Neural cell (in vitro differentiated cells): ENCODE measurements around the gene CCN2. TPM values are rescaled to one million over a fixed set of nuclear protein-coding genes. Genes with fewer than 3 reads are reported as not detected.

Experiments
- H2AFZ ChIP-seq: fragments of 200-600, 300-800 bp; sonication (generic), shearing (Covaris generic); 2 replicates; pipeline ENCODE4 v1.6.0; 2014; ENCODE audit warnings: low read depth, mild to moderate bottlenecking, antibody characterized with exemption, low read length, moderate library complexity
- H3F3A ChIP-seq: fragments of 200-600 bp; shearing (Covaris generic); 2 replicates; pipeline ENCODE4 v1.6.1; 2016; ENCODE audit warnings: mild to moderate bottlenecking, moderate library complexity, mixed read lengths, antibody characterized with exemption, low read length; ENCODE audit not compliant: insufficient read depth, poor library complexity, severe bottlenecking
- H3K27ac ChIP-seq: fragments of 200-600, 300-800 bp; sonication (generic), shearing (Covaris generic); 2 replicates; pipeline ENCODE4 v1.5.1; 2014; ENCODE audit warnings: mild to moderate bottlenecking, low read length, moderate library complexity
- H3K27me3 ChIP-seq: fragments of 300-800, 200-600 bp; sonication (generic), shearing (Covaris generic); 2 replicates; pipeline ENCODE4 v1.6.0; 2014; ENCODE audit warnings: mild to moderate bottlenecking, low read depth, low read length, moderate library complexity; ENCODE audit not compliant: insufficient read depth
- H3K36me3 ChIP-seq: fragments of 300-800, 200-600 bp; sonication (generic), shearing (Covaris generic); 2 replicates; pipeline ENCODE4 v1.5.1; 2014; ENCODE audit warnings: mild to moderate bottlenecking, antibody characterized with exemption, low read length, moderate library complexity; ENCODE audit not compliant: insufficient read depth
- H3K4me2 ChIP-seq: fragments of 300-800, 200-600 bp; sonication (generic), shearing (Covaris generic); 2 replicates; pipeline ENCODE4 v1.6.0; 2014; ENCODE audit warnings: mild to moderate bottlenecking, low read length
- H3K4me3 ChIP-seq: fragments of 300-800, 200-600 bp; sonication (generic), shearing (Covaris generic); 2 replicates; pipeline ENCODE4 v1.5.1; 2014; ENCODE audit warnings: mild to moderate bottlenecking, low read length, moderate library complexity
- H3K79me2 ChIP-seq: fragments of 200-600 bp; shearing (Covaris generic); replicated peaks from 2 replicates; pipeline ENCODE4 v1.6.0; 2014; ENCODE audit warnings: mild to moderate bottlenecking, low read length, moderate library complexity; ENCODE audit not compliant: insufficient read depth
- H3K9ac ChIP-seq: fragments of 300-800, 200-600 bp; sonication (generic), shearing (Covaris generic); 2 replicates; pipeline ENCODE4 v1.6.1; 2016; ENCODE audit warnings: mild to moderate bottlenecking, low read length, mixed read lengths
- H3K9me2 ChIP-seq: fragments of 200-600 bp; shearing (Covaris generic); 2 replicates; pipeline ENCODE4 v1.6.1; 2016; ENCODE audit warnings: mild to moderate bottlenecking, low read length, mixed read lengths; ENCODE audit not compliant: insufficient read depth
- H3K9me3 ChIP-seq: fragments of 200-600, 300-800 bp; sonication (generic), shearing (Covaris generic); 2 replicates; pipeline ENCODE4 v1.6.1; 2016; ENCODE audit warnings: mild to moderate bottlenecking, mixed run types, low read length, moderate library complexity, mixed read lengths
- H4K20me1 ChIP-seq: fragments of 200-600 bp; shearing (Covaris generic); 2 replicates; pipeline ENCODE4 v1.6.1; 2016; ENCODE audit warnings: mild to moderate bottlenecking, mixed run types; ENCODE audit not compliant: insufficient read depth
- EP300 ChIP-seq: fragments of 450-650 bp; conservative IDR thresholded peaks from 2 replicates; pipeline ENCODE4 v1.6.1; 2014; ENCODE audit warnings: antibody characterized with exemption, mild to moderate bottlenecking, moderate library complexity; ENCODE audit not compliant: poor library complexity, severe bottlenecking
- EZH2 ChIP-seq: fragments of 200-600, 300-800 bp; shearing (Covaris generic), sonication (generic); IDR thresholded peaks from 2 replicates; pipeline ENCODE4 v1.6.1; 2014; ENCODE audit warnings: antibody characterized with exemption, low read length, borderline replicate concordance, mild to moderate bottlenecking; ENCODE audit not compliant: insufficient read depth, poor library complexity, severe bottlenecking
- MXI1 ChIP-seq: fragments of 450-650 bp; conservative IDR thresholded peaks from 2 replicates; pipeline ENCODE4 v1.6.1; 2014; ENCODE audit warnings: antibody characterized with exemption, mild to moderate bottlenecking; ENCODE audit not compliant: poor library complexity, severe bottlenecking
- POLR2AphosphoS5 ChIP-seq: IDR thresholded peaks from 2 replicates; pipeline ENCODE4 v1.6.1; 2012
- RAD21 ChIP-seq: fragments of 450-650 bp; conservative IDR thresholded peaks from 2 replicates; pipeline ENCODE4 v1.6.1; 2014; ENCODE audit warnings: antibody characterized with exemption, mild to moderate bottlenecking, moderate library complexity
- REST ChIP-seq: IDR thresholded peaks from 2 replicates; pipeline ENCODE4 v1.6.1; 2012; ENCODE audit warnings: borderline replicate concordance
- SMC3 ChIP-seq: fragments of 450-650 bp; conservative IDR thresholded peaks from 2 replicates; pipeline ENCODE4 v1.6.1; 2014; ENCODE audit warnings: antibody characterized with exemption, mild to moderate bottlenecking, moderate library complexity; ENCODE audit not compliant: poor library complexity
- TAF1 ChIP-seq: IDR thresholded peaks from 2 replicates; pipeline ENCODE4 v1.6.1; 2012; ENCODE audit warnings: low read depth
- polyA plus RNA-seq: library from polyadenylated mRNA; depleted of rRNA; stranded (reverse); fragments of >200 nt; gene quantifications from 2 replicates; pipeline ENCODE4 v1.2.3, GENCODE V29; 2014
- TF ChIP-seq, protein P1 (sequence below): fragments of 450-650 bp; IDR thresholded peaks from 2 replicates; pipeline ENCODE4 v1.5.1; 2014; ENCODE audit warnings: antibody characterized with exemption, mild to moderate bottlenecking, moderate library complexity; ENCODE audit not compliant: poor library complexity, severe bottlenecking

Gene CCN2
- polyA plus RNA-seq, 1 donor from 2014 or later, result 1.5 TPM

DNA sequence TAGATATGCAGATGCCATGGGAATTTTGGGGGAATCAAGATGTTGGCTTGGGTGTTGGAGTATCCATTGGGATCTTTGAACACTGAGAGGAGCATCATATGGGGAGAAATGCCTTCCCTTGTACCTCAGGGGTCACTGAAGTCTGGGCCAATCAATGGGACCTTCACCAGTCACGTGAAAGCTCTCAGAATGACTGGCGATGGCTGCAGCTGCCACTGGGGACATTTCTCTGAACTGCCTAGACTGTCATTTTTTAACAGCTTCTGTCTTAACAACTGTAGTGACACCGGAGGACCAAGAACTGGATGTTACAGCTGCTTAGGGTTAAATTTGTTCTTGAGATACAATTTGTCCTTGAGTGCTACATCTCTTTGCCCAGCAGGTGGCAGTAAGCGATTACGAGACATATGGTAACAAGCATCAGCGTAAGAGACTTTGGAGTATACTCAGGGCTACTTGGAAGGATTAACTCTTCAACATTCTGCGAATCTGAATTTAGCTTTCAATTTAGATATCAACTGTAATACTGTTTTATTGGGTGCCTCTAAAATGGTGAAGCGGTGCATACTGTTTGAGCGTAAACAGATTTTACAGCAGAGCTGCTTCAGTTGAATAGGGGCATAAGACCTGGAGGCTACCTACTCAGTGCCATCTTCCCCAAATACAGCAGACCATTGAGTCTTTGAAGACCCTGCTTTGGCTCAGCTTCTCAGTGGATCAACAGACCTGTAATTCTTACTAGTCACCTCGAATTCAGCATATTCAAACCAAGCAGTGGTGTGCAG, 36.0 kb downstream of the CCN2 start:
- Histone ChIP-seq H3K9me2 (no peaks in the 10 kb centered on the region), H3F3A (no peaks in the 10 kb centered on the region), H3K4me2 (no peak overlapping the region), H4K20me1 (no peaks in the 10 kb centered on the region), H3K9ac (no peak overlapping the region), H3K27me3 (no peaks in the 10 kb centered on the region), H3K4me3 (no peak overlapping the region), H3K79me2 (no peaks in the 10 kb centered on the region), H3K27ac (no peak overlapping the region), H3K36me3 (no peaks in the 10 kb centered on the region), H3K9me3 (no peaks in the 10 kb centered on the region), H2AFZ (no peak overlapping the region)
- TF ChIP-seq RAD21 (peak; percentile 84), EZH2 (no peak), SMC3 (peak; percentile 85)
- TF ChIP-seq, protein P1, sequence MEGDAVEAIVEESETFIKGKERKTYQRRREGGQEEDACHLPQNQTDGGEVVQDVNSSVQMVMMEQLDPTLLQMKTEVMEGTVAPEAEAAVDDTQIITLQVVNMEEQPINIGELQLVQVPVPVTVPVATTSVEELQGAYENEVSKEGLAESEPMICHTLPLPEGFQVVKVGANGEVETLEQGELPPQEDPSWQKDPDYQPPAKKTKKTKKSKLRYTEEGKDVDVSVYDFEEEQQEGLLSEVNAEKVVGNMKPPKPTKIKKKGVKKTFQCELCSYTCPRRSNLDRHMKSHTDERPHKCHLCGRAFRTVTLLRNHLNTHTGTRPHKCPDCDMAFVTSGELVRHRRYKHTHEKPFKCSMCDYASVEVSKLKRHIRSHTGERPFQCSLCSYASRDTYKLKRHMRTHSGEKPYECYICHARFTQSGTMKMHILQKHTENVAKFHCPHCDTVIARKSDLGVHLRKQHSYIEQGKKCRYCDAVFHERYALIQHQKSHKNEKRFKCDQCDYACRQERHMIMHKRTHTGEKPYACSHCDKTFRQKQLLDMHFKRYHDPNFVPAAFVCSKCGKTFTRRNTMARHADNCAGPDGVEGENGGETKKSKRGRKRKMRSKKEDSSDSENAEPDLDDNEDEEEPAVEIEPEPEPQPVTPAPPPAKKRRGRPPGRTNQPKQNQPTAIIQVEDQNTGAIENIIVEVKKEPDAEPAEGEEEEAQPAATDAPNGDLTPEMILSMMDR, result peak; percentile 86

DNA sequence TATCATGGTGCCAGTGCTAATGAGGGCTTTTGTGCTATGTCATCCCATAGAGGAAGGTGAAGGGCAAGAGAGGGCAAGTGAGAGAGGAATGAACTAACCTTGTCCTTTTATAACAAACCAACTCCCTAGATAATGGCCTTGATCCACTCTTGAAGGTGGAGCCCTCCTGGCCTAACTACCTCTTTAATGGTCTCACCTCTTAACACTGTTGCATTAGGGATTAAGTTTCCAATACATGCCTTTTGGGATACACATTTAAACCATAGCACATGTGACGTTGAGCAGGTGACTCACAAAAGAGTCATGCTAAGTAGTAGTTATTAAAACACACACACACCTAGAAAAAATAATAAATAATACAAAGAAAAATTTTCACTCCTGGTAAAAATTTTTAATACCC, 36.9 kb downstream of the CCN2 start:
- Histone ChIP-seq H3K36me3 (no peaks in the 10 kb centered on the region), H3K9ac (no peak overlapping the region)

More for the DNA sequence above, 36.9 kb downstream of the CCN2 start:
- no peak overlapping the region for H2AFZ ChIP-seq
- no peaks in the 10 kb centered on the region for H3K9me2 ChIP-seq
- H3K79me2 ChIP-seq, result no peaks in the 10 kb centered on the region
- no peaks in the 10 kb centered on the region for H3K27me3 ChIP-seq
- no peak for TF ChIP-seq REST
- TF ChIP-seq EP300, result no peak
- no peak for TF ChIP-seq POLR2AphosphoS5
- no peak for TF ChIP-seq TAF1
- TF ChIP-seq RAD21, result no peak
- TF ChIP-seq EZH2, result no peak
- no peak for TF ChIP-seq SMC3
- TF ChIP-seq, protein P1, result no peak
- no peak for TF ChIP-seq MXI1
- H4K20me1 ChIP-seq, result no peaks in the 10 kb centered on the region
- no peaks in the 10 kb centered on the region for H3F3A ChIP-seq
- no peak overlapping the region for H3K4me3 ChIP-seq
- no peak overlapping the region for H3K27ac ChIP-seq
- H3K4me2 ChIP-seq, result no peak overlapping the region
- H3K9me3 ChIP-seq, result no peaks in the 10 kb centered on the region
